ENCODE data around the gene ZSWIM6.

GRCh38 chr5:61330845-61331406, 1.1 kb upstream of the ZSWIM6 start:
- TF ChIP-seq CTCF (IDR thresholded peaks at IDR 0.05; ENCODE audit: insufficient read depth, low read length, poor library complexity, severe bottlenecking) (peak; percentile 10), EZH2phosphoT487 (conservative IDR thresholded peaks at IDR 0.05; ENCODE audit: low read length) (no peak)
